H1 (cell line): ENCODE measurements around the gene STK31. TPM values are rescaled to one million over a fixed set of nuclear protein-coding genes. Genes with fewer than 3 reads are reported as not detected.
A peak's percentile ranks its signal among the peaks of the same experiment; 100 is the strongest.

Source experiments
- CTCF ChIA-PET: fragments of 300-600 bp; sonication (Branson Sonifier 250); formaldehyde crosslinking; loops from one replicate; lab custom pipeline; 2021; ENCODE audit not compliant: partially characterized antibody; lab: Charles Lee
- POLR2A ChIA-PET: fragments of 300-600 bp; sonication (Branson Sonifier 250); formaldehyde crosslinking; loops from one replicate; lab custom pipeline; 2021; ENCODE audit warnings: inconsistent platforms; ENCODE audit not compliant: partially characterized antibody; lab: Charles Lee
- DNase-seq, 2 experiments: peaks; one replicate each; pipeline versions ENCODE4 v3.0.0 to v3.0.0-alpha.2; 2010 to 2022; ENCODE audit warnings: low spot score in 2 of 2, low read depth in 1 of 2, mixed read lengths in 1 of 2
- FAIRE-seq: peaks from 2 replicates; lab custom pipeline; 2011; peaks lifted over from hg19 to GRCh38; lab: Jason Lieb, UNC
- H2AFZ ChIP-seq: 2 replicates; pipeline ENCODE4 v1.8.1; 2012; ENCODE audit warnings: low read length, inconsistent platforms
- H2AK5ac ChIP-seq: 2 replicates; pipeline ENCODE4 v1.6.1; 2013; ENCODE audit warnings: low read depth, low read length
- H2BK120ac ChIP-seq: replicated peaks from 2 replicates; pipeline ENCODE3; 2013; ENCODE audit warnings: low read depth, low read length, inconsistent platforms
- H2BK12ac ChIP-seq: 2 replicates; pipeline ENCODE4 v1.6.1; 2013; ENCODE audit warnings: low read depth, low read length
- H2BK15ac ChIP-seq: 2 replicates; pipeline ENCODE4 v1.6.1; 2013; ENCODE audit warnings: low read length
- H2BK20ac ChIP-seq: 2 replicates; pipeline ENCODE4 v1.6.1; 2013; ENCODE audit warnings: low read length
- H2BK5ac ChIP-seq: 2 replicates; pipeline ENCODE4 v1.6.1; 2013; ENCODE audit warnings: low read depth, low read length
- H3K14ac ChIP-seq: 2 replicates; pipeline ENCODE4 v1.6.1; 2013; ENCODE audit warnings: inconsistent platforms; ENCODE audit not compliant: insufficient read length
- H3K18ac ChIP-seq: 2 replicates; pipeline ENCODE4 v1.6.1; 2013; ENCODE audit warnings: low read length; ENCODE audit errors: extremely low read depth
- H3K23ac ChIP-seq: 2 replicates; pipeline ENCODE4 v1.6.1; 2013; ENCODE audit warnings: inconsistent platforms; ENCODE audit not compliant: insufficient read length
- H3K23me2 ChIP-seq: 2 replicates; pipeline ENCODE4 v1.6.1; 2013; ENCODE audit warnings: low read depth, low read length
- H3K27ac ChIP-seq: 2 replicates; pipeline ENCODE4 v1.6.1; 2011; ENCODE audit warnings: low read depth, low read length, inconsistent platforms
- H3K27me3 ChIP-seq, 4 experiments: replicated peaks in 1 of 4; 1 replicate in 1 of 4; 2 replicates in 3 of 4; pipeline versions ENCODE4 v1.6.1 to v1.8.1; 2011 to 2013; ENCODE audit warnings: low read length in 3 of 4, mild to moderate bottlenecking in 3 of 4, inconsistent platforms in 2 of 4, mixed read lengths in 2 of 4, moderate library complexity in 1 of 4; ENCODE audit not compliant: control insufficient read depth in 3 of 4, insufficient read depth in 3 of 4; ENCODE audit errors: extremely low read depth in 1 of 4
- H3K36me3 ChIP-seq, 4 experiments: 2 replicates each; pipeline versions ENCODE4 v1.6.1 to v1.8.1; 2011 to 2013; ENCODE audit warnings: mild to moderate bottlenecking in 4 of 4, low read length in 3 of 4, moderate library complexity in 2 of 4, control low read depth in 1 of 4, inconsistent platforms in 1 of 4; ENCODE audit not compliant: insufficient read depth in 4 of 4, control insufficient read depth in 2 of 4
- H3K4ac ChIP-seq: replicated peaks from 2 replicates; pipeline ENCODE3; 2013; ENCODE audit warnings: low read length, low read depth, mixed read lengths, inconsistent platforms; ENCODE audit not compliant: insufficient read length
- H3K4me1 ChIP-seq, 4 experiments: replicated peaks in 1 of 4; 1 replicate in 1 of 4; 2 replicates in 3 of 4; pipeline versions ENCODE4 v1.6.1 to v1.8.1; 2011 to 2013; ENCODE audit warnings: low read length in 3 of 4, inconsistent platforms in 2 of 4, mixed read lengths in 1 of 4; ENCODE audit not compliant: insufficient read depth in 4 of 4, control insufficient read depth in 3 of 4
- H3K4me2 ChIP-seq, 2 experiments: 2 replicates each; pipeline versions ENCODE4 v1.6.1 to v1.8.1; 2011 to 2013; ENCODE audit warnings: low read depth in 2 of 2, low read length in 2 of 2, control low read depth in 1 of 2, inconsistent platforms in 1 of 2, mild to moderate bottlenecking in 1 of 2; ENCODE audit not compliant: insufficient read depth in 1 of 2
- H3K4me3 ChIP-seq, 4 experiments: fragments of 200-600, 300-600 bp in 1 of 4; sonication (generic), shearing (Covaris generic), sonication (Bioruptor Twin) in 1 of 4; 2 replicates each; pipeline versions ENCODE4 v1.5.1 to v1.8.1; 2011 to 2016; ENCODE audit warnings: low read length in 4 of 4, low read depth in 3 of 4, control low read depth in 2 of 4, inconsistent platforms in 2 of 4, mild to moderate bottlenecking in 2 of 4, mixed read lengths in 1 of 4, moderate library complexity in 1 of 4; ENCODE audit not compliant: insufficient read depth in 2 of 4; ENCODE audit errors: extremely low read depth in 1 of 4
- H3K56ac ChIP-seq: replicated peaks from 2 replicates; pipeline ENCODE3; 2013; ENCODE audit warnings: low read depth, mild to moderate bottlenecking, mixed read lengths, low read length, inconsistent platforms; ENCODE audit not compliant: insufficient read length
- H3K79me1 ChIP-seq: 2 replicates; pipeline ENCODE4 v1.6.1; 2013; ENCODE audit warnings: low read depth, low read length, control low read depth
- H3K79me2 ChIP-seq, 2 experiments: 2 replicates each; pipeline versions ENCODE4 v1.6.1 to v1.8.1; 2012 to 2013; ENCODE audit warnings: low read length in 2 of 2, mild to moderate bottlenecking in 2 of 2, inconsistent platforms in 1 of 2; ENCODE audit not compliant: insufficient read depth in 2 of 2, control insufficient read depth in 1 of 2
- H3K9ac ChIP-seq, 4 experiments: replicated peaks in 1 of 4; 1 replicate in 1 of 4; 2 replicates in 3 of 4; pipeline versions ENCODE4 v1.6.1 to v1.8.1; 2011 to 2013; ENCODE audit warnings: low read depth in 3 of 4, low read length in 3 of 4, control low read depth in 2 of 4, mild to moderate bottlenecking in 2 of 4, moderate library complexity in 2 of 4, inconsistent platforms in 1 of 4; ENCODE audit errors: extremely low read depth in 1 of 4
- H3K9me3 ChIP-seq, 2 experiments: 2 replicates each; pipeline versions ENCODE4 v1.6.1 to v1.8.1; 2012 to 2013; ENCODE audit warnings: mild to moderate bottlenecking in 2 of 2, moderate library complexity in 2 of 2, control low read depth in 1 of 2, inconsistent platforms in 1 of 2, low read depth in 1 of 2, low read length in 1 of 2, mixed read lengths in 1 of 2; ENCODE audit not compliant: insufficient read depth in 2 of 2
- H4K20me1 ChIP-seq, 2 experiments: replicated peaks in 1 of 2; 2 replicates each; pipeline versions ENCODE3 to v1.8.1; 2011 to 2013; ENCODE audit warnings: inconsistent platforms in 2 of 2, low read length in 2 of 2, mild to moderate bottlenecking in 1 of 2; ENCODE audit not compliant: insufficient read depth in 2 of 2, control insufficient read depth in 1 of 2
- H4K5ac ChIP-seq: 2 replicates; pipeline ENCODE4 v1.6.1; 2013; ENCODE audit warnings: low read length, low read depth, mixed read lengths, inconsistent platforms; ENCODE audit not compliant: insufficient read length
- H4K8ac ChIP-seq: 2 replicates; pipeline ENCODE4 v1.8.0; 2013; ENCODE audit warnings: mild to moderate bottlenecking, moderate library complexity, low read length, inconsistent platforms; ENCODE audit not compliant: insufficient read depth; ENCODE audit errors: extremely low read depth
- H4K91ac ChIP-seq: replicated peaks from 2 replicates; pipeline ENCODE3; 2013; ENCODE audit warnings: low read length, mixed read lengths, inconsistent platforms; ENCODE audit not compliant: insufficient read length
- ATF3 ChIP-seq: IDR thresholded peaks from 2 replicates; pipeline ENCODE4 v1.6.1; 2011; ENCODE audit warnings: low read depth, mild to moderate bottlenecking, low read length; ENCODE audit not compliant: insufficient read depth
- BCL11A ChIP-seq, 2 experiments: IDR thresholded peaks; one replicate each; pipeline ENCODE4 v1.6.1; 2011; ENCODE audit warnings: low read depth in 2 of 2, low read length in 2 of 2, mild to moderate bottlenecking in 2 of 2
- CEBPB ChIP-seq: IDR thresholded peaks from 2 replicates; pipeline ENCODE4 v1.6.1; 2012; ENCODE audit warnings: low read depth, low read length
- CREB1 ChIP-seq: IDR thresholded peaks from 2 replicates; pipeline ENCODE4 v1.6.1; 2012; ENCODE audit warnings: inconsistent platforms
- CTBP2 ChIP-seq: IDR thresholded peaks from 2 replicates; pipeline ENCODE4 v1.7.0; 2011; ENCODE audit warnings: borderline replicate concordance, mild to moderate bottlenecking, moderate library complexity, mixed read lengths, low read length; ENCODE audit not compliant: insufficient read depth, insufficient read length
- EP300 ChIP-seq, 2 experiments: IDR thresholded peaks; 1 replicate in 1 of 2; 2 replicates in 1 of 2; pipeline ENCODE4 v1.6.1; 2011 to 2012; ENCODE audit warnings: low read depth in 2 of 2, low read length in 2 of 2, mild to moderate bottlenecking in 2 of 2, borderline replicate concordance in 1 of 2, inconsistent platforms in 1 of 2, moderate library complexity in 1 of 2
- HDAC2 ChIP-seq, 2 experiments: fragments of 300-600 bp in 1 of 2; sonication (generic) in 1 of 2; IDR thresholded peaks; 2 replicates each; pipeline ENCODE4 v1.6.1; 2011 to 2012; ENCODE audit warnings: low read depth in 2 of 2, low read length in 2 of 2, mild to moderate bottlenecking in 2 of 2, moderate library complexity in 2 of 2, borderline replicate concordance in 1 of 2, inconsistent platforms in 1 of 2
- KDM4A ChIP-seq: IDR thresholded peaks from one replicate; pipeline ENCODE4 v1.7.1; 2012; ENCODE audit warnings: low read depth, mild to moderate bottlenecking, moderate library complexity, low read length, inconsistent platforms; ENCODE audit not compliant: severe bottlenecking
- NRF1 ChIP-seq: IDR thresholded peaks from 2 replicates; pipeline ENCODE4 v1.6.1; 2011; ENCODE audit warnings: mild to moderate bottlenecking, low read depth, low read length, improper control_type of control experiment
- POLR2AphosphoS5 ChIP-seq: IDR thresholded peaks from 2 replicates; pipeline ENCODE4 v1.6.1; 2011; ENCODE audit warnings: low read depth, low read length
- WGBS, 2 experiments: shearing (Covaris generic) in 1 of 2; methylation state at CpG; one replicate each; pipeline versions ENCODE4 v1.1.6 to v1.1.7; 2013 to 2015; ENCODE audit warnings: low lambda C conversion rate in 2 of 2, mixed read lengths in 2 of 2, inconsistent platforms in 1 of 2, low coverage in 1 of 2, missing lambda C conversion rate in 1 of 2; ENCODE audit not compliant: insufficient replicate concordance in 2 of 2, insufficient coverage in 1 of 2, insufficient read length in 1 of 2; ENCODE audit errors: extremely low coverage in 1 of 2, missing lambda C conversion rate in 1 of 2; 5-methylcytosine and 5-hydroxymethylcytosine counted together
- polyA plus RNA-seq, 7 experiments: library from polyadenylated mRNA; depleted of rRNA in 3 of 7; stranded (reverse) in 5 of 7; unstranded in 2 of 7; fragments of >200 nt in 5 of 7; fragments of 200-250 nt in 2 of 7; gene quantifications; 1 replicate in 5 of 7; 2 replicates in 1 of 7; 4 replicates in 1 of 7; pipeline versions ENCODE4 v1.2.1 to v1.2.3, GENCODE V29; 2011 to 2013; ENCODE audit warnings: missing spikeins in 2 of 7, mixed read lengths in 2 of 7
- total RNA-seq: library from RNA; stranded (reverse); fragmentation: NEBNext Ultra II Directional; extraction: Animal tissue kit (Norgen Biotek cat#: 25700); gene quantifications from 2 replicates; pipeline ENCODE4 v1.2.1, GENCODE V29; 2021

STK31 gene
- total and polyA plus RNA-seq, 2 of the 8 experiments (the other 6 are each of a cell fraction or from before 2014, with no cell fraction given), result 0.15 to 0.32 TPM

GRCh38 chr7:23679898-23680413 lies 30.1 kb upstream of the STK31 start, which contains the start of gene FAM221A:
Gene FAM221A, plus strand, starts transcription at chr7:23680199. Its CDS starts 20 bp downstream, at chr7:23680219.
- Histone ChIP-seq H2BK15ac (no peak within 1 kb of the TSS), H4K91ac (no peak within 1 kb of the TSS), H2AK5ac (no peak within 1 kb of the TSS), H3K27me3 (peaks cover 0 to 3% (median 2%) of the 10 kb centered on the region in 4 experiments; a peak in 2 of 7 replicates), H3K27ac (peak within 1 kb of the TSS; percentile 53; the same call in 1 of the 2 replicates), H2BK120ac (no peak within 1 kb of the TSS), H4K8ac (peak within 1 kb of the TSS; percentile 95), H3K4me2 (peak within 1 kb of the TSS; percentile 56 to 81), H3K23ac (no peak within 1 kb of the TSS), H3K79me1 (no peaks in the 10 kb centered on the region), H3K56ac (peak within 1 kb of the TSS; percentile 34), H3K4me3 (peak within 1 kb of the TSS; percentile 56 to 87 (median 77)), H3K4ac (no peak within 1 kb of the TSS), H3K79me2 (peaks cover 0 to 37% of the 10 kb centered on the region in 2 experiments; a peak in 3 of 4 replicates), H2BK12ac (no peak within 1 kb of the TSS), H3K9me3 (no peaks in the 10 kb centered on the region; a peak in 1 of 4 replicates), H3K9ac (peak within 1 kb of the TSS; percentile 71 to 83 (median 78)), H2BK5ac (no peak within 1 kb of the TSS; the same call in 1 of the 2 replicates), H3K36me3 (peaks cover 0 to 9% (median 0%) of the 10 kb centered on the region in 4 experiments; a peak in 3 of 8 replicates), H3K4me1 (peaks cover 0 to 2% (median 0%) of the 10 kb centered on the region in 4 experiments; a peak in 3 of 7 replicates), H3K14ac (no peak within 1 kb of the TSS), H4K5ac (peak within 1 kb of the TSS; percentile 53), H4K20me1 (no peaks in the 10 kb centered on the region), H3K18ac (peak within 1 kb of the TSS; percentile 68; the same call in 1 of the 2 replicates), H3K23me2 (no peaks in the 10 kb centered on the region; the same call in 1 of the 2 replicates), H2BK20ac (no peak within 1 kb of the TSS; the same call in 1 of the 2 replicates), H2AFZ (no peak within 1 kb of the TSS)
- FAIRE-seq (no peak), DNase-seq (peak; percentile 80 to 86)
- POLR2A ChIA-PET, result interaction anchor here (0.7 to 4.3 kb wide), 9 partner anchors 13 to 1921 kb away, joined by 3 to 27 read pairs (median 4); partner anchors contain the start of gene CCDC126
- CTCF ChIA-PET, result interaction anchor here (0.7 to 3.6 kb wide), 10 partner anchors 12 to 1061 kb away, joined by 3 to 13 read pairs (median 4); no protein-coding TSS in a partner anchor
- WGBS, 2 experiments, result 2% methylated on average over 42 of the region's 53 CpGs; no CpG with 5 or more reads in 1 of the 2 experiments
- TF ChIP-seq EP300 (IDR thresholded peaks at IDR 0.05; ENCODE audit: borderline replicate concordance in 1 of 2, low read depth in 2 of 2, low read length in 2 of 2) (peak in 1 of 2 experiments; percentile 54; a peak in 1 of 3 replicates), POLR2AphosphoS5 (peak; percentile 78), CEBPB (no peak), CTBP2 (no peak), CREB1 (peak; percentile 66), HDAC2 (IDR thresholded peaks at IDR 0.05; ENCODE audit: borderline replicate concordance in 1 of 2, low read depth in 2 of 2, low read length in 2 of 2) (no peak), ATF3 (no peak), BCL11A (IDR thresholded peaks at IDR 0.05; ENCODE audit: low read depth in 2 of 2, low read length in 2 of 2) (no peak), KDM4A (peak; percentile 45), NRF1 (peak; percentile 30; the same call in 1 of the 2 replicates)
